CD4-positive, alpha-beta T cell treated with Interleukin-4 for 1 hour (primary cell): ENCODE measurements around the gene MRC1.
"Not testable (repeated sequence)": the region's sequence is repeated elsewhere in the genome, so short reads cannot be mapped to it uniquely, and the experiment has no call there.

Experiments
- DNase-seq, 2 donors: peaks; one replicate each; pipeline ENCODE4 v3.0.0-alpha.2; 2020 to 2022

The MRC1 gene

GRCh38 chr10:17910125-17910789 is 101.1 kb downstream of the MRC1 start:
- DNase-seq: peak in 1 of 2 donors; percentile 0

- DNase-seq: no peak
Measured at GRCh38 chr10:17912754-17913153, 103.6 kb downstream of the MRC1 start.

- no peak for DNase-seq
Measured at GRCh38 chr10:17913604-17914003, 104.5 kb downstream of the MRC1 start.

GRCh38 chr10:17914169-17915045 is 105.3 kb downstream of the MRC1 start:
- DNase-seq: no peak

- DNase-seq: no peak
Measured at GRCh38 chr10:17915181-17915580, 106.0 kb downstream of the MRC1 start.

GRCh38 chr10:17918187-17918903 is 109.2 kb downstream of the MRC1 start:
- DNase-seq: no peak

GRCh38 chr10:17921378-17921777 is 112.2 kb downstream of the MRC1 start:
- no peak for DNase-seq

- no peak for DNase-seq
Measured at GRCh38 chr10:17923728-17924127, 114.6 kb downstream of the MRC1 start.

- DNase-seq: no peak
Measured at GRCh38 chr10:17943033-17943745, 134.0 kb downstream of the MRC1 start.

- DNase-seq: not testable (repeated sequence)
Measured at GRCh38 chr10:17950269-17950668, 141.1 kb downstream of the MRC1 start.

- DNase-seq: no peak
Measured at GRCh38 chr10:17950726-17951125, 141.6 kb downstream of the MRC1 start.

GRCh38 chr10:17951868-17952371 is 142.8 kb downstream of the MRC1 start, which contains the start of gene SLC39A12:
TSS of gene SLC39A12 (plus strand) at chr10:17951918. CDS start at chr10:17953277, 1,359 bp downstream.
- no peak for DNase-seq

- not testable (repeated sequence) for DNase-seq
Measured at GRCh38 chr10:17954372-17954771, 145.2 kb downstream of the MRC1 start.

- DNase-seq: no peak
Measured at GRCh38 chr10:17954861-17955260, 145.7 kb downstream of the MRC1 start.

- DNase-seq: no peak
Measured at GRCh38 chr10:17958049-17958448, 148.9 kb downstream of the MRC1 start.

GRCh38 chr10:17959870-17960269 is 150.7 kb downstream of the MRC1 start:
- DNase-seq: no peak
